ENCODE data around the gene MINDY1. TPM values are rescaled to one million over a fixed set of nuclear protein-coding genes. Genes with fewer than 3 reads are reported as not detected.

Gene MINDY1
- polyA plus RNA-seq, 3 donors = 39.6 to 57.0 (median 54.9) TPM

GRCh38 chr1:150992626-150993025 lies 14.1 kb downstream of the MINDY1 start:
- DNase-seq = no peak

- DNase-seq = no peak
These were observed 18.8 kb downstream of the MINDY1 start for GRCh38 chr1:150987924-150988323.

- DNase-seq = no peak
These were observed 21.4 kb downstream of the MINDY1 start for GRCh38 chr1:150985179-150985825.

GRCh38 chr1:150981805-150982712 lies 24.6 kb downstream of the MINDY1 start, which contains the start of gene ANXA9:
Gene ANXA9 (plus strand): TSS chr1:150982292. CDS start chr1:150983106, 814 bp downstream.
- no peak for DNase-seq

- DNase-seq = no peak
These were observed 25.4 kb downstream of the MINDY1 start for GRCh38 chr1:150981177-150981804.

- peak; percentile 93 for DNase-seq
These were observed 27.3 kb downstream of the MINDY1 start for GRCh38 chr1:150979092-150980056.

- DNase-seq = no peak
These were observed 29.6 kb downstream of the MINDY1 start for GRCh38 chr1:150976879-150977694.

- DNase-seq = no peak
These were observed 30.3 kb downstream of the MINDY1 start for GRCh38 chr1:150976401-150976821.

GRCh38 chr1:150974580-150975478 lies 31.9 kb downstream of the MINDY1 start, which contains the start of gene CERS2:
Gene CERS2 (minus strand): TSS chr1:150974835. CDS start chr1:150969090, 5,745 bp downstream.
- DNase-seq = peak; percentile 87

- DNase-seq = no peak
These were observed 32.7 kb downstream of the MINDY1 start for GRCh38 chr1:150973836-150974579.

GRCh38 chr1:150973258-150973835 lies 33.4 kb downstream of the MINDY1 start:
- no peak for DNase-seq

GRCh38 chr1:150972417-150972940 lies 34.2 kb downstream of the MINDY1 start:
- no peak for DNase-seq

- DNase-seq = no peak
These were observed 34.9 kb downstream of the MINDY1 start for GRCh38 chr1:150971583-150972416.

- DNase-seq = no peak
These were observed 35.7 kb downstream of the MINDY1 start for GRCh38 chr1:150970808-150971582.

- no peak for DNase-seq
These were observed 37.1 kb downstream of the MINDY1 start for GRCh38 chr1:150969626-150970025.

GRCh38 chr1:150968491-150968890 lies 38.2 kb downstream of the MINDY1 start:
- DNase-seq = no peak
